HG03175 (cell line): ENCODE measurements around the gene GOLM1.
"Not testable (repeated sequence)": the region's sequence is repeated elsewhere in the genome, so short reads cannot be mapped to it uniquely, and the experiment has no call there.

Source experiments
- ATAC-seq: cut with Tn5 transposase; IDR thresholded peaks from one replicate; pipeline ENCODE4 v1.9.1; 2021; ENCODE audit warnings: mild to moderate bottlenecking, moderate library complexity; ENCODE audit not compliant: unreplicated experiment

GOLM1 gene, protein sequence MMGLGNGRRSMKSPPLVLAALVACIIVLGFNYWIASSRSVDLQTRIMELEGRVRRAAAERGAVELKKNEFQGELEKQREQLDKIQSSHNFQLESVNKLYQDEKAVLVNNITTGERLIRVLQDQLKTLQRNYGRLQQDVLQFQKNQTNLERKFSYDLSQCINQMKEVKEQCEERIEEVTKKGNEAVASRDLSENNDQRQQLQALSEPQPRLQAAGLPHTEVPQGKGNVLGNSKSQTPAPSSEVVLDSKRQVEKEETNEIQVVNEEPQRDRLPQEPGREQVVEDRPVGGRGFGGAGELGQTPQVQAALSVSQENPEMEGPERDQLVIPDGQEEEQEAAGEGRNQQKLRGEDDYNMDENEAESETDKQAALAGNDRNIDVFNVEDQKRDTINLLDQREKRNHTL

DNA sequence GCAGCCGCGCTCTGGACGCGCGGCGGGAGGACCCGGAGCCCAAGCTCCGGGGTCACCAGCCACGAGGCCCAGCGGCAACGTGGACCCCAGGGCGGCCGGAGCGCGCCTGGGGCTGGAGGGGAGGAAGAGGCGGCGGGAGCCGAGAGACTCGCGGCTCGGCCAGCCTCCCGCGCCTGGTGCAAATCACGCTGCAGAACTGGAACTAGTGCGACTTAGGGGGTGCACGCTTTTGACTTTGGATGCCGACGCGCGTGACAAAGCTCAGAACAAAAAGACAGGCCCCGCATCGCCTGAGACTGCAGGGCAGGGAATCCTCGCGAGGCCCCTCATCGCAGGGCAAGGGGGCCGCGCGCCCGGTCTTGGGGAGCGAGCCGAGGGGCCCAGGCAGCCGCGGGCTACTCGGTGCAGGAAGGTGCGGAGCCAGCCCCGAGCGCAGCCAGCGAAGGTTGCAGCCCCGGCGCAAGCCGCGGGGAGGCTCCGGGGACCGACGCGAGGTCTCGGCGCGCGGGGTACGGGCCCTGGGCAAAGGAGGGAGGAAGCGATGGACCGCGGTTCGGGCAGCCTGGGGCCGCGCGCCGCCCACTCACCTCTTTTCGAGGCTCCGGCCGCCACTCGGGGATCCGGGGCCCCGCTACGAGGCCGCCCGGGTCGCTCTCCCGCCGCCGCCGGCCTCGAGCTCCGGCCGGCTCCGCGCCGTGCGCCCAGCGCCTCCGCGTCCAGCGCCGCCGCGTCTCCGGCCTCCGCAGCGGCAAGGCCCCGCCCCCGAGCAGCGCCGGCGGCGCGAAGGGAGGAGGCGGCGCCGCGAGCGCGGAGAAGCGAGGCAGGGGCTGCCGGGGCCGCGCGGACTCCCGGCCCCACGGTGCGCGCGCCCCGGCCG is at the start of gene GOLM1:
GOLM1 (minus strand) TSS at position 735 of the 877 bp plus-strand sequence. CDS start 20,238 bp downstream, outside the sequence.
- peak; percentile 71 for ATAC-seq

DNA sequence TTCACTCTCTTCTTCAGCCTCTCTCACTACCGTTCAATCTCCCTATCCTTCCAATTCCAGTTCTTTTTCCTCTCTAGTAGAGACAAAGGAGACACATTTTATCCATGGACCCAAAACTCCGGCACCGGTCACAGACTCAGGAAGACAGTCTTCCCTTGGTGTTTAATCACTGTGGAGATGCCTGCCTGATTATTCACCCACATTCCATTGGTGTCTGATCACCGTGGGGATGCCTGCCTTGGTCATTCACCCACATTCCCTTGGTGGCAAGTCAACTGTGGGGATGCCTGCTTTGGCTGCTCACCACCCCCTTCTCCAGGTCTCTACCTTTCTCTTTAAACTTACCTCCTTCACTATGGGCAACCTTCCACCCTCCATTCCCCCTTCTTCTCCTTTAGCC is 47.3 kb upstream of the GOLM1 start:
- ATAC-seq: not testable (repeated sequence)

DNA sequence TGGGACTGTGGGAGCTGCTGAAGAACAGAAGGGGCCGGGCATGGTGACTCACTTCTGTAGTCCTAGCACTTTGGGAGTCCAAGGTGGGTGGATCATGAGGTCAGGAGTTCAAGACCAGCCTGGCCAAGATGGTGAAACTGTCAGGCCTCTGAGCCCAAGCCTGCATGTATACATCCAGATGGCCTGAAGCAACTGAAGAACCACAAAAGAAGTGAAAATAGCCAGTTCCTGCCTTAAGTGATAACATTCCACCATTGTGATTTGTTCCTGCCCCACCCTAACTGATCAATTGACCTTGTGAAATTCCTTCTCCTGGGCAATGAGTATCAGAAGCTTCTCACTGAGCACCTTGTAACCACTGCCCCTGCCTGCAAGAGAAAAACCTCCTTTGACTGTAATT is 46.6 kb upstream of the GOLM1 start:
- not testable (repeated sequence) for ATAC-seq

DNA sequence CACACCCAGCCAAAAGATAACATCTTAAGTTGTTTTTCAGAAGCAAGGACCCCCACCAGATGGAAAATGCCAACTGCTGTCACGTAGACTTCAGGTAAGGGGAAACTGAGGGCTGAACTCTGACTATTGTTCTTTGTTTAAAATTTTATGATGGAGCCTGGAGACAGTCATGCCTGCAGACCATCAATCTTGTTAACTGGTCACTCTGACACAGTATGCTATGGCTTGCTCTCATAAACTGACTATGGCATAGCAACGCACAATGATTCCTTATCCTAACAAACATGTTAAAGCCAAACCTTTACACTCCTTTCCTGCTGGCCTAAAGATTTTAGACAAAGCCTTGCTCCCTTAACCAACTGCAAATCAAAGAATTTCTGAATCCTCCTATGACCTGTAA is 43.6 kb upstream of the GOLM1 start:
- ATAC-seq: no peak

DNA sequence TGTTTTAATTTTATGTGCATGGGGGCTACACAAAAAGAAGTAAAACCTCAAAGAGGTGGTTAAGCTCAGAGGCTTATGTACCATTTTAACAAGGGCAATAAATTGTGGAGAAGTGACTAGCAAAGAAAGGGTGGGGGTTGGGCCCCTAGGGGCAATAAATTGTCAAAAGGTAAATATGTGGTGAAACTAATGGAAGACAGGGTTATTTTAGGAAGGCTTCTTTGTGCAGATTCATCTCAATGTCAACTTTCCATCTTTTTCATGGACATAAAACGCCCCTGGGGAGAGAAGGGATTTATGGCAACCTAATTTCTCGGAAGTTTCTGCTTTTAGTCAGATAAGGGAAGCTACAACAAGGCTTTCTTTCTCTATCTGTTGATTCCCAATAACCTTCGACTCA is 42.5 kb upstream of the GOLM1 start:
- no peak for ATAC-seq

DNA sequence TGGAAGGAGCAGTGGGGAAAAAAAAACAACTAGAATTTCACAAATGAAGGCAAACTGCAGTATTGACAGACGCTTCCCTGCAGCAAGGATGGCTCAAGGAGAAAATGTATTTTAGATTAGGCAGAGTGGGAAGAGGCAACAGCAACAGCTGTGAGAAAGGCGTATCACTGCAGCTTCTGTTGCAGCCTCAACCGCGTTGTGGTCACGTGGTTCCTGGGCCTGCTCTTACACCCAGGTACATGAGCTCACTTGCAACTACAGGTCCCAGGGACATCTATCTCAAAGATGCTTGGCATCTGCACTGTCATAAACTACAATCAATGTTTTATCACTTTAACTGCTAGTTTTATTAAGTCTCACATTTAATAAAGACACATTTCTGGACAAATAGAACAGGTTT is 36.0 kb upstream of the GOLM1 start:
- no peak for ATAC-seq

DNA sequence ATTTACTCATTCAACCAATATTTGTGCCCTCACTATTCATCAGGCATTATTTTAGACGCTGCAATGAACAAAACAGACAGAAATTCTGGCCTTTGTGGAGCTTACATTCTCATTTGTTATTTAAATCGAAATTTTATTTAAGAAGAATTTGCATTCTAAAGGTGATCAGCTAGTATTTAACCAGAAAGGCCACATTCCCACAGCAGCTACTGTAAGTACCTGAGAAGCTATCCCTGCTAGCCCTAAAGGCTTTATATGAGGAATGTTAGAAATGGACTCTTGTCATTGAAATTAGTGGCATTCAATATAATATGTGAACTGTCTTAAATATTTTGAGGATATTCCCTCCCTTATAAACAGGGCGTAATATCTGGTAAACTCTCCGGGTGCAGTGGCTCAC is 35.0 kb upstream of the GOLM1 start:
- no peak for ATAC-seq

DNA sequence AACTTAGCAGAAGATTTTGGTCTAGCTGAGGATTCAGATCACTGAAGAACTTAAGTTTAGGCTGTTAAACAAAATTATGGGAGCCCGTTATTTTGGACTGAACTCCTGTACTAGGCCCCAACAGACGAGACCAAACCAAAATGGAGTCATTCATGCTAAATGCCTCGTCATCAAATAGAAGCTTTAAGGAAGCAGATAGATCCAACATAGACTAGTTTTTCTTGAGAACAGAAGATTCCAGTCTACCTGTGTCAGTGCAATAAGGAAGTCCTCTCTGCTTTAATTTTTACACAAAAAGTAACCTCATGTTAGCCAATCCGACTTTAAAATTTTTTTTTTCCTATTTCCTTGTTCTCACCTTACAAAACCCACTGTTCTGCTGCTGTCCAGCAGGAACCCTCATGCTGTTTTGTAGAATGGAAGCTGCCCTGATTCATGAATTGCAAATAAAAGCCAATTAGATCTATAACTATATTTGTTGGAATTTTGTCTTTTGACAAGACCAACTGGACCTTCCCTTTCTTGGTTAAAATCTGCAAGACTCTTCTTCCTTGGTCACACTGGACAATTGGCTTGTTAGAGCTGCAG is 29.0 kb upstream of the GOLM1 start:
- no peak for ATAC-seq

DNA sequence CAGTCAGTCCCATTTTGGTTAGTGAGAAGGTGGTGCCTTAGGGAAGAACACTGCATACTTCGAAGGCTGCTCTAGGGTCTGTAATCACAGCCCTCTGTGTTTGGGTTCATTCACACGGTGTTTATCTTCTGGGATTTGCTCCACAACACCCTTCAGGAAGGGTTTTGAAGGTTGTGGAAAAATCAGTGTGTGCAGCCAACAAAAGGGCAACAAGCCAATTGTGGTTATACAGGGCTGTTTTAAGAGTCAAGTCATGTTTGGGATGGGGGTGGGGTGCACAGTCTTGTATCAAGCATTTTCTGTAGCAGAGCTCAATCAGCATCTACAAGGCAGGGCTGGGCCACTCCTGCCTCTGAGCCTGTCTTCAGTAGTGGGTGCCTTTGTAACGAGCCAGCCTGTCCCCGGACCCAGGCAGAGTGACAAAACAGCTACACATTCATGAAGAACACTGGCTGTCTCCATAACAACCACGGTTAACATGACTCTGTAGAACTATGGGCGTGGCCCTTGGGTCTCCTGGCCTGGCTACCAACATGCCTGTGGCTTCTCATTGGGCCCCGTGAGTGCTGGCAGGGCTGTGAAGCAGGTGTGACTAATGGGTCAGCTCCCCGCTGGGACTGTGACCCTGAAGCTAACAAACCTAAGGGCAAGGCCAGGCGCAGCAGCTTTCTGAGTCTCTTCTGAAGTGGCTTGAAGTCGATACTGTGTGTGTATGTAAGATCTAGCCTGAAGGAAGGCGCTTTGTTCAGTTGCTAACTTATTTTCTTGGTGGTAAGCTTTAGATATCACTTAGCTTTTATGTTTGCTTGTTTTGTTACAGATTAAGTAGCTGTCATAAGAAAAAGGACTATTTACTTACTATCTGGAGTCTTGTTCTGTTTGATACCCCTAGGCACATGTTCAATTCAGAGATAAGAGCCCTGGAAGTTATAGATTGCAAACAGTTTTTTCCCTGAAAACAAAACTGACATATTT is 27.9 kb upstream of the GOLM1 start:
- no peak for ATAC-seq

DNA sequence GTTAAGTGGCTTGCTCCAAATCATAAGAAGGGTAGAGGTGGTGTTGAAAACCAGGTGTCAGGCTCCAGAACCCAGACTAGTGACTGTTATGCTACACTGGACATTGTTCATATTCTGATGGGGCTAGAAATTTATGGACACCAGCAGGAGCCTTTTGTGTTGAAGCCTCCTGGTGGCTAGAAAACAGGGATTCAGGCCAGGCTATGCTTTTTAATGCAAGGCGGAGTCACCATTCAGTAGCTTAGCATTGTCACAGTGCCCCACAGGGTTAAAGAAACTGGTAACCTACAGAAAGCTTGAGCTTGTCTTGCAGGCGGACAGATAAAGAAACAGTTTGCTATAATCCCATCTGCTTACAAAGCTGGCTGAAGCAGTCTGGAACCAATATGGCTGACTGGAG is 23.0 kb upstream of the GOLM1 start:
- ATAC-seq: no peak

DNA sequence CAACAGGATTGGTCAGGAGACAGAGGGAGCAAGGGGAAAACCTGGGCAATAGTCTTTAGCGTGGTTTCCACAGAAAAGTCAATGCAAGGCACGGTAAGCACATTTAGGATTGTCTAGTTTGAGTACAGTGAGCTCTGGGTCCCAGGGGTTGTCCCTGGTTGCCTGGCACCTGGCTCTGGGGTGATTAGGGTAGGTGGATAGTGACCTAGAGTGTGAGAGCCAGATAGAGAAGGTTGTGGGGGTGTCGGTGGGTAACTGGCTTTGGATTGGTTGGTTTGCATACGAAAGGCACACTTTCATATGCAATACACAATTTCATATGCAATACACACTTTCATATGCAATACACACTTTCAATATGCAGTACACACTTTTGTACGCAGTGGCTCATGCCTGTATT is 20.1 kb upstream of the GOLM1 start:
- ATAC-seq: no peak

DNA sequence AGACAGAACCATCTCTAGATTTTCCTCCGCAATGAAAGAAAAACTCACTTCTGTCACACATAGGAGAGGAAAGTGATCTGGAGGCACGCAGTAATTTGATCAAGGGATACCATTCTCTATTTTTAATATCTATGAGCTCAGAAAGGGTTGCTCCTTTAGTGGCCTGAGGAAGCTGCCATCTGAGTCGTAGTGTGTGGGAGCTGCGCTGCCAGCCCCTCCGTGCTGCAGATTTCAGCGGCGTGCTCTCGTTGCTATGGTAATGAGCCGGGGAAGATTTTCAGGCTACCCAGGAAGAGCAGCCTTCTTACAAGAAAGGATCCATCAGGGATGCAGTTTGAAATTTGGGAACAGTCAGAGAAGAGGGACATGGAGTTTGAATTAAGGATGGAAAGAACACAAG is 17.1 kb upstream of the GOLM1 start:
- ATAC-seq: no peak

DNA sequence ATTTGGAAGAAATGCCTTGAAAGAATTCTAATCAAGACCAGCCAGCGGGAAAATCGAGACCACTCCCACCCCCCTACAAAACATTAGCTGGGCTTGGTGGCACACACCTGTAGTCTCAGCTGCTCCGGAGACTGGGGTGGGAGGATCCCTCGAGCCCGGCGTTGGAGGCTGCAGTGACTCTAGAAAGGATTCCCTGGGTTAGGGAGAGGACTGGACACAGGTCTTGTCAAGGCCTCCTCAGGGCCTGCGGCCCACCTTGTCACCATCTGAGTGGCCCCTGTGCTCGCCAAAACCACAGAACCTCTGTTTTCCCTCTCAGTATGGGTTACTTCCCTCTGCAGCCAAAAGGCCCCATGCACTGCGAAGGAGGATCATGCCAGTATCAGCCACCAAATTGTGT is 16.5 kb upstream of the GOLM1 start:
- no peak for ATAC-seq

DNA sequence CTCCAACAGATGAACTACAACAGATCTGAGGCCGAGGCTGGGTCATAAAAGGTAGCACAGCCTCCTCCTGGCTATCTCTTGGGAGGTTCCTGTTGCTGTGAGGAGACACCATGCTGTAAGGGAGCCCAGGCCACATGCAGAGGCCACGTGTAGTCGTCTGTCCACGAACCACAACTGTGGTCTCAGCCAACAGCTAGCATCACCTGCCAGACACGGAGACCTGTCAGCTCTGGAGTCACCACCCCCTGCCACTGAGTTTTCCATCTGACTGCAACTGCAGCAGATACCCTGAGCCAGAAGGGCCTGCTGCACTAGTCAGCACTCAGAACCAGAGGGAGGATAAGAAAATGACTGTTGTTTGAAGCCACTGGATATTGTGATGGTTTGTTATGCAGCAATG is 12.7 kb upstream of the GOLM1 start:
- no peak for ATAC-seq

DNA sequence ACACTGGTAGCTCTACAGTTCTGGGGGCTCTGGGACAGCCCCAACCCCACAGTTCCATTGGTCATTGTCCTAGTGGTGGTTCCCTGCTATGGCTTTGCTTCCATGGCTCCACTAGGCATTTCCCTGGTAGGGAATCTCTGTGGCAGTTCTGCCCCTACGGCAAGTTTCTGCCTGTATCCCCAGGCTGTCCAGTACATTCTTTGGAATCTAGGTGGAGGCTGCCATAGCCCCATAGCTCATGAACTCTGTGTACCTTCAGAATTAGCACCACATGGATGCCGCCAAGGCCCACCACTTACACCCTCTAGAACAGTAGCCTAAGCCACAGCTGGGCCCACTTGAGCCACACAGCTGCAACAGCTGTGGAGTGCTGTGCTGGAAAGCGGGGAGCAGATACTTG is 3.3 kb upstream of the GOLM1 start:
- ATAC-seq: no peak

DNA sequence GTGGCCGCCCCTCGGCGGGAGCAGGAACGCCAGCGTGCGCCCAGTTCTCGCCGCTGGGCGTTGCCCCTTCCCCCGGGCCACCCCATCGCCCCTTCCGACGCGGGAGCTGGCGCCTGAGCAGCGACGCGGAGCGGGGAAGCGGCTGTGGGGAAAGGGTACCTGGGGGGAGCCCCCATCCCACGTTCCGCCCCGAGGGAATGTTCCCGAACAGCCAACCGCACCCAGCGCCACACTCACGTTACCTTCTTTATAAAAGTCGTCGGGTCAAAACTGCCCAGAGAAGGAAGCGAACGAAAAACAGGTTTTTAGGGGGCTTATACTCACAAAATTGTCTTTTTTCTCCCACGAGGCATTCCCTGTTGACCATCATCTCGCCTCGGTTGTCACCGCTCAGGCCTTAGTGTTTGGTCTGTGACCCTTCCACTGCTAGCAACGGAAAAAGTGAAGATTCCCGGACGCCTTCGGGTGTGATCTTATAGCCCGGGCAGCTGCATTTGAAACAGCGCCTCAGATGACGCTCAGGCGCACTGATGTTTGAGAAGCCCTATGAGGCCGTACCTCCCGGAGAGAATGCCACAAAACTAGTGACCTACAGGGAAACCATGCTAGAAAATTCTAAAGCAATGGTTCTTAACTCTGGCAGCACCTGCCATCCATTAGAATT is 475 bp upstream of the GOLM1 start:
- no peak for ATAC-seq

DNA sequence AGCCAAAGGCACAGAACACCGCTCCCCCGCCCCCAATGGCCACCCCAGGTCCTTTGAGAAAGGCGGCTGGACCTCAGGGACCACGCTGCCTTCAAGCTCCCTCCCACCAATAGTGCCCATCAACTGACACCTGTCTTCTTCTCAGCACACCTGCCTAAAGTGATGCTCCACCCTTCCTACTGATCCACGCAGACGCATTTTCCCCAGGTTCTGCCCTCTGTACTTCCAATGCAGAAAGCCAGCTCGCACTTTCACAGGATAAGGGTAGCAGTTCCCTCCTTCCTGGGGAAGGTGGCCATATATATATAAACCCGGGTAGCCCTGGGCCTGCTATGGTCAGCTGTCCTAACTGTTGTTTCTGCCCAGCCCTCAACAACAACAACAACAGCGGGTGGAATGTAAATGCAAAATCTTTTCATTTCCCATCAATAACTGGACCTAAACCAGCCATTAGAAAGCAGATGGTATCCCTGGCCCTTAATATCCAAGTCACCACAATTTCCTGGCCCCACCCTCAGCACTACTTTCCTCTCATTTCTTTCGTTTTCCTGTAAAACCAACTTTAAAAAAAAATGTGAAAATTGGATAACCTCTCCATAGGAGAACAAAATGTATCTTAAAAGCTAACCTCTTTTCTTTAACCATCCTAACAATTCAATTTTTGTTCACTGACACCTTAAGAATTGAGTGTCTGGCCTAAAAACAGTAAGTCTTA is 1.7 kb downstream of the GOLM1 start:
- ATAC-seq: no peak

DNA sequence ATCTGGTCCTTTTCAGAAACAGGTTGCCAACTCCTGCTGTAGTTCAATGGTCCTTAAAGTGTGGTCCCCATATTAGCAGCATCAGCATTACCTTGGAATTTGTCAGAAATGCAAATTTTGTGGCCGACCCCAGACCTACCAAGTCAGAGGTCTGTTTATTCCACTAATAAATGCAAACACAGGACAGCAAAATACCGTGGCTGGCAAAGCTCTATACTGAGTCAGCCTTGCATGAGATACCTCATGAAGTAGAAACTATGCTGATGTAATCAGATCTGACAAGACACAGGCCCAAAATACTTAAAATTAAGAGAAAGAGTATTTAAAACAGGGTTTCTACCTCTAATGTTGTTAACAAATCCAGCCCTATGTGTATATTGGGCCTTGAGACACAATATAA is 3.0 kb downstream of the GOLM1 start:
- no peak for ATAC-seq

DNA sequence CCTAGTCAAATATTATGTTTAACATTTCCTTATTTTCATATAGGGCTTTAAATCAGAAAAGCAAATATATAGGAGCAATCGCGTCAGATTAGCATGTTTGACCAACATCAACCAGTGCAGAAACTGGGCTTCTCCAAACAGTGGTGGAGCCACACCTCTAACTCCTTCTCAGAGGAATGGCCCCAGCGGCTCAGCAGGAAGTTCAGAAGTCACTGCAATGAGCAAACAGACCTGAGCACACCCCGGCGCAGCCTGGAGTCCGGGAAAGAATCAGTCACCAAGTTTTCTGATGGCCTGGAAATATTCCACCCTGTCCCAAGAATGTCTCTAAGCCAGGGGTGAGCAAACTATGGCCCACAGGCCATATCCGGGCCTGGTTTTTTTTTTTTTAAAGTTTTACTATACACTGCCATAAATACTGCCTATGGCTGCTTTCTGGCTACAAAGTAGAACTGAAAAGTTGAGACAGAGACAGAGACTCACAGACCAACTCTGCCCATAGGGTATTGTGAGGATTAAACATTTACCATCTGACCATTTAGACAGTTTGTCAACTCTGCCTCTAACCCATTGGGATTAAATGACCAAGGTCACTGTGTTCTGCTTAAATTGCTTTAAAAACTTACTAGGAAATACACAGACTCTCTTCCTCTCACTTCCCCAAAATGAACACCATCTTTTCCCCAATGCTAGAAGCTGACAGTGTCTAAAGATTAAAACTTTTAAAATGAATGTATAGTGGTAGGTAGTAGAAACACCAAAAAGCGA is 5.4 kb downstream of the GOLM1 start:
- ATAC-seq: peak; percentile 61
